Activated CD4-positive, alpha-beta T cell treated with anti-CD3 and anti-CD28 coated beads, Interleukin-2, amount 50 U/mL, for 1 hour (primary cell): ENCODE data around the gene C15orf61.

ENCODE experiments used
- DNase-seq: peaks from one replicate; pipeline ENCODE4 v3.0.0-alpha.2; 2020

Gene C15orf61

DNA sequence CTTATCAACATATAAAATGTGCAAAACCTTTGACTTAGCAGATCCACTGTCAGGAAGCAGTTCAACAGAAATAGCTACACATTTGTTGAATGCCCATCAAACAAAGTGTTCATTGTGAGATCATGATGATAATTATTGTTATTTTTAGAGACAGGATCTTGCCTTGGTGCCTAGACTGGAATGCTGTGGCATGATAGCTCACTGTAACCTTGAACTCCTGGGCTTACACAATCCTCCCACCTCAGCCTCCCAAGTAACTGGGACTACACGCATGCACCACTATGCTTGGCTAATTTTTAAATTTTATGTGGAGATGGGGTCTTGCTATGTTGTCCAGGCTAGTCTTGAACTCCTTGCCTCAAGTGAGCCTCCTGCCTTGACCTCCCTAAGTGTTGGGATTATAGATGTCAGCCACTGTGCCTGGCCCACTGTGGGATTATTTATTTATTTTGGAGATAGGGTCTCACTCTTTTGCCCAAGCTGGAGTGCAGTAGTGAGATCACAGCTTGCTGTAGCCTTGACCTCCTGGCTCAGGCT, 30.3 kb downstream of the C15orf61 start:
- no peak for DNase-seq

DNA sequence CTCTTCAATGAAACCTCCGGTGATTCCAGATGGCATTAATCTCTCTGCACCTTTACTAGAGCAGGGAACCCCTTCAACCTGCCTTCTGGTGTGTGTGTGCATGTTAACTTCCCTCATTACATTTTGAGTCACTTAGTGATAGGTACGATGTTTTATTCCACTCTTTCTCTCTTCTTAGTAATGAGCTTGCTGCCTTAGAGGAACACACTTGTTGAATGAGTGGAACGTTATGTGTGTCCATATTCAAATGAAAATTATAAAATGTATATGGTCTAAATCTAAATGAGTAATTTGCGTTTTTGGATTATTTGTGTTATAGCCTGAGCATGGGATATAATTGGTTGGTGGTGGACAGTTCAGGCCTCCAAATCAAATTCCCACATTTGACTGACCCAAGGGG, 33.6 kb downstream of the C15orf61 start:
- no peak for DNase-seq

DNA sequence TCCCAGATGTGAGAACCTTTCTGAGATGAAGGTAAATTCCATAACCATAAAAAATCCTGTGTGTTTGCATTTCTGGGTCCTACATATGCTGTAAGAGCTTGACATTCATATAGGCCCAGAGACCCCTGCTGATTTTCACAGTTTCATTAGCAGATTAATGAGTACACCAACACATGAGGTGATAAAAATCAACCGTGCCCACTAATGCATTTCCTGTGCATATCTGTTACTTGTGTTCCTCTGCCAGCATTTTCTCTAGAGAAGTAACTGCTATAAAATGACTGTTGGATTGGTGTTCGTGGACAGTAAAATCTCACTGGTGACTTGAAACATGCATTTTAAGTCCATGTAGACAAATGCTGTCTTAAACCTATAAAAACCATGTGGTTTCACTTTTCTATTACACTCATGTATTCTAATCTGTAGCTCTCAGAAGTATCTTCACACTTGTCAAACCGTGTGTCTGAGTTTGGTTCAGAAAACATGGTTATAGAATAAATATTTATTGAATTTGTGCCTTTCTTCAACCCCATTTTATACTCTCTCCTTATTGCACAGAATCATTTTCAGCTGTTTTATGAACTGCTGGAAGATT, 36.1 kb downstream of the C15orf61 start:
- DNase-seq = no peak

DNA sequence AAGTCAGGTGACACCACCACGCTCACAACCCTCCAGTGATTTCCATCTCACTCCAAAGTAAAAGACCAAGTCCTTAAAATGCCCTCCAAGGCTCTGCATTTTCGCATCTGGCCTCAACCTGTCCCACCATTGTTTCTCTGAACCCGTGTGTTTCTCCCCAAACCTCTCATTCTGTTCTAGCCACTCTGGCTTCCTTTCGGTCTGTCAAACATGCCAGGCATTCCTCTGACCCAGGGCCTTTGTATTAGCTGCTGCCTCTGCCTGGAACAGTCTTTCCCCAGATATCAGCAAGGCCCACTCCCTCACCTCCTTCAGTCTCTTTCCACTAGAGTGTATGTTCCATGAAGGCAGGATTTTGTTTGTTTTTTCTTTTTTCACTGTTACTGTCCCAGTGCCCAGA, 37.6 kb downstream of the C15orf61 start:
- DNase-seq = no peak

DNA sequence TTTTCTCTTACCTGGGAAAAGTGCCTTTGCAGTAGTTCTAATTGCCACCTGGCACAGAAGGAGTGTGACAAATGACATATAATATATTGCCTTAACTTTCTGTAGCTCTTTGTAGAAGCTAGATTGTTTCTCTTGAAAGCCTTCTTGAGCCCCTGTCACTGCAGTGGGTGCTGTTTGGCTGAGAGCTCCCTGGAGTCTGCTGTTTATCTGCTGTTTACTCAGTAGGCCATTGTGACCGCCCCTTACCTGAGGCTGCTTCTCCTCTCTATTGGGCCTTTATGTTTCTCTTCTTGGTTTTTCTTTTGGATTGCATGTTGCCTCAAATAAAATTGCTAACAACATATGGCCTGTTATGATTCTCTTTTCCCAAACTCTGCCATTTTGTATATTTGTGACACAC, 38.2 kb downstream of the C15orf61 start:
- DNase-seq = no peak

DNA sequence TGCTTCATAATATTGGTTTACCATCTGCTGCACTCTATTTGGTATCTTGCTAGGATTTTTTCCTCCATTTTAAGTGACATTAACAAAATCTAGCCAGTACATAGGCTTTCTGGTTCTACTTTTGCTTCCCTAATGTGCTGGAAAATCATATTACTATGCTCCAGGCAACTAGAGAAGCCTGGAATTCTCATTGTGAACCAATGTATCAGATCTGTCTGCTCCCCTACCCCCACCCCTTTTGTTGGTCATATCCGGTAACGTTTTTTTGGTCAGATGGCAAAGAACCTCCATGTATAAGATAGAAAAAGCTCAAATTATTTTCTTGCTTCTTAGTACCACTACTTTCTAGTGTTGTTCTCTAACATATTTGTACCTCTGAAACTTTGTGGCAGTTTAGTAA, 38.6 kb downstream of the C15orf61 start:
- no peak for DNase-seq

DNA sequence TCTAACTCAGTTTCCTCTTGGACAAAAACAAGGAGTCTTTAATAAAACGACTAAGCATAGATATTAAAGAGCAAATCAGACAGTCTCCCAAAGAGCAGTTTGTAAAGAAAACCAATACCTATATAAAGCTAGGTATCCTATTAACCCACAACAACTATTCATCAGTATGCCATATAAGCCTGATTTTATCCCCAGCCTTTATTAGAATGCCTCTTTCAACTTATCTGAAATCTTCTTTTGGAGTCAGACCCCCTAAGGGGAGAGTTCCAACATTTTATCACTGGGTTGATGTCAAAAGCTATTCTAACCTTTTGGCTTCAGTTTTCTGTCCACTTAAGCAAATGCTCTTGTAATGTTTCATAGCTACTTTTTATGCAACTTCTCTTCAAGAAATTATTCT, 39.4 kb downstream of the C15orf61 start:
- DNase-seq = no peak

DNA sequence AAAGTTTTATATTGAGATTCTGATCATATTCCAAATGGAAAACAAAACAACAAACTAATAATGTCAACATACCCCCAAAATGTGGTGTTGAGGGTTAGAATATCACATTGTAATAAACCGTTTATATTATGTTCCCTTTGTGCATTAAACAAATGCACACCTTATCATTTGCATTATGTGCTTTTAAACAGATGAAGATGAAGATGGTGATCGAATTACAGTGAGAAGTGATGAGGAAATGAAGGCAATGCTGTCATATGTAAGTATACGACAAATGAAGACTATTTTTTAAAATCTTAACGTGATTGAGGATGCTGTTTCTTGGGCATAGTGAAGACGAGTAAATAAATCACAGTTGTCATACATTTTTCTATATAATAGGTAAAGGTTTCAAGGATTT, 42.2 kb downstream of the C15orf61 start:
- DNase-seq = no peak

DNA sequence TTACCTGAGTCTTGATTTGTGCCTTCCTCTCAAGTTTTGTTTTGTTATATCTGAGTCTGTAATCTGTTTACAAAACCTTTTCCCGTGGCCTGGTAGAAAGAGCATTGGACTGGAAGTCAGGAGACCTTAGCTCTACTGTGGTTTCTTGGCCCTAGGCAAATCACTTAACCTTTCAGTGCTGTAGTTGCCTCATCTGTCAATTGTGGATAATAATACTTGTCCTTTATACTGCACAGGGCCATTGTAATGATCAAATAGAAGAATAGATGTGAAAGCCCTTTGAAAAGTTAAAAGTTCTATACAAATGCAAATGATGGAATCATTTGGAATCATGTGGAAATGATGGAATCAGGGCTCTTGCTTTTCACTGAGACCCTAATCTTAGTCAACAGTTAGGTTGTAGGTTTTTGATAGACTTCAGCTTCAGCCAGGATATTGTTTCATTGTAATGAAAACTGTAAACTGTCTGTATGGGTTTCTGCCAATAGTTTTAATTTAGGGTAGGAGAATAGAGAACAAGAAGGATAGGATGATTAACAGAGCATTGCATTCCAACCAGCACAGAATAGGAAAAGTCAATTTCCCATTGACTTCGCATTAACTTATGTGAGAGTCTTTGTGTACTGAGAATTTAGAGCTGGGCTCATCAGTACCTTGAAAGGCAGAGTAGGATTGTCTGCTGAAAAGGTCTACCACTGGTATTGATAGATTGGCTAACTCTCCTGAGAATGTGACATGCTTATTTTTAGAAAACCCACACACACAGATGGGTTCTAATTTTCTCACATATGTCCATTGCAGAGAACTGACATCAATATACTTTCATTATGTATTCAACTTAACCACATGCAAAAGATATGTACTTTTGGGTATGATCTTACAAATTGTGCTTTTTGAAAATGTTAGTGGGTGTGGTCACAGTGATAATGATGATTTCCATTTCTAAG, 43.4 kb downstream of the C15orf61 start:
- no peak for DNase-seq

DNA sequence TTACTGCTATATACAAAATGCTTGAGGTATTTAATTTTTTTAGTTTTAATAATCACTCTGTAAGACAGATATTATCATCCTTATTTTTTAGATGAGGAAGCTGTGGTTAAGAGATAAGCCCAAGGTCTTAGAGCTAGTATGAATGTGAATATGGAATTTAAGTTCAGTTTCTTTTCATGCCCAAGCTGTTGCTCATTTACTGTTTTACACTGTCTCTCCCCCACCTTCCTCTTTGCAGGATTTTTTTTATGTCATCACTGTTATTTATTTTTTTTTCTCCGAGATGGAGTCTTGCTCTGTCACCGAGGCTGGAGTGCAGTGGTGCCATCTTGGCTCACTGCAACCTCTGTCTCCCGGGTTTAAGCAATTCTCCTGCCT, 44.0 kb downstream of the C15orf61 start:
- no peak for DNase-seq

DNA sequence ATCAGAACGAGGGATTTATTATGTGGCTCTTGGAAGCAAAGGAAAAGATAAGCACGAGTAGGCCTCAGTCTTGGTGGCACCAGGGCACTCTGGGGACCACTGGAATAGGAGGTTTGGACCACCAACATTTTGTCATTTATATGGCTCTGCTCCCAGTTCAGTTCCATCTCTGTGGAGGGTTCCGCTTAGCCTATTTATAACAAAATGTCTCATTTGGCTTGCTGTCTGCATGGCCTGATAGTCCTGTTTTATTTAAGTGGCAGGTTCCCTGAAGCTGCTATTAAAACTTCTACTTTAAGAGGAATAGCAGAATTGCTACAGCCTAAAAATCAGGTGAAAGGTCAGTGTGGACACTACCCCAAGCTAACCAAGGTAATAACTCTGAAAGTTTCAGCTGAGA, 48.7 kb downstream of the C15orf61 start:
- no peak for DNase-seq

DNA sequence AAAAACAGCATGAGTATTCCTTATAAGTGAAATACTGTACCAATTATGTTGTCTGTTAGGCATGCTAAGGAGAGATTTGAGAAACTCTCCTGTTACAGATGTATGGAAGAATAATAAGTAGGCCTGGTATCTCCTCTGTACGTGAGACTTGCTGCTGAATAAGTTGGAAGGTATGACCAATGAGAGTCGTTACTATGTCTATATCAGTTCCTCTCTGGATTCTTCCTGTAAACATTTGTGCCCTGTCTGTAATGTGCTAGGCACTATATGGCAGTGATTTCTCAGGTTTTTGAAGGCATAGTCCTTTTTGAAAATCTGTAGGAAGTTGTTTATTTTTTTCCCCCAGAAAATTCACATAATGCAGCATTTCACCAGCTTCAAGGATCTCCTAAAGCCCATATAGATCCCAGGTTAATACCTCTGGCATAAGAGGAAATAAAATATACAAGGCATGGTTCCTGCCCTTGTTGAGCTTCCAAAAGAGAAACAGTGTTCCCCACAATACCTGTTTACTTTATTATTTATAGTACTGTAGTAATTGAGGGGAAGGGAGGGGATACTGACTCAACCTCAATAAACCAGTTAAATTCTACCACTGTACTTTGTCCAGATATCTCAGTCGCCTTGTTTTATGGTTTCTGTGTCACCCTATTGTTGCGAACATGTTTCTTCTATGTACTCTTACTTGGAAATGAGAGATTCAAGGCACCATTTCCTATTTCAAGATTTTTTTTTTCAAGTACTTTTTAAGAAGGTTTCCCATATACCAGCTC, 50.1 kb downstream of the C15orf61 start:
- DNase-seq = no peak

DNA sequence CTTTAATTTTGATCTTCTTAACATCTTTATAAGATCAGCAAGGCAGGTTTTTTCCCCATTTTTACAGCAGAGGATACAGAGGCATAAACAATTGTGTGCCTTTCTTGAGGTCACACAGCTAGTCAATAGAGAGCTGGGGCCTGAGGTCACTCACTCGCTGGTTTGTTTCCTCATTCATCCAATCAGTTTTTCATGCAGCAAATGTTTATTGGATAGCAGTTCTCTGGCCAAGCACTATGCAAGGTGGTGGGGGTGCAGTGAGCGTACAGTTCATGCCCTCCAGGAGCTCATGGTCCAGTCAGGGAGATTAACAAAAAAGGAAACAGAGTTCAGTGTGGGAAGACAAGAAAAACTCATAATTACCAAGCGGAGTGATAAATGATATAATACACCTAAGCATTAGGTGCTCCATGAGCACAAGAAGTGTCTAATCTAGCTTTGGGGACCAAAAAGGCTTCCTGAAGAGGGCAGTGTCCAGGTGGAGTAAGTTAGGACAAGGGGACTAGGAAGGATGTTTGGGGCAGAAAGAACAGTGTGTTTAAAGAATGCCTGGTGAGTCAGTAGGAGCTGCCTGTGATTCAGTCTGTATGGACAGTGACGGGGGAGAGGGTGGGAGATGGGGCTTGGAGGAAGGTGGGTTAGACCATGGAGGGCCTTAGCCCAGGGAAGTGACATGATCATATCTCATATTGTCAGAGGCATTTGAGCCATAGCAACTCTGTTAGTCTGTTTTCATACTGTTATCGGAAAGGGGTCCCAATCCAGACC, 50.9 kb downstream of the C15orf61 start:
- no peak for DNase-seq

DNA sequence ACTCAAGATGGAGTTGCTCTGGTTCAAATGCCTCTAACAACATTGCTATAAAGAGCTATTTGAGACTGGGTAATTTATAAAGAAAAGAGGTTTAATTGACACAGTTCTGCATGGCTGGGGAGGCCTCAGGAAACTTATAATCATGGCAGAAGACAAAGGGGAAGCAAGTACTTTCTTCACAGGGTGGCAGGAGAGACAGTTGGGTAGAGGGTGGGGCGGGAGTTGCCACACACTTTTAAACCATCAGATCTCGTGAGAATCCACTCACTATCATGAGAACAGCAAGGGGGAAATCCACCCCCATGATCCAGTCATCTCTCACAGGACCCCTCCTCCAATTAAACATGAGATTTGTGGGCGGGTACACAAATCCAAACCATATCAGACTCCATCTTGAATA, 52.3 kb downstream of the C15orf61 start:
- DNase-seq = no peak

DNA sequence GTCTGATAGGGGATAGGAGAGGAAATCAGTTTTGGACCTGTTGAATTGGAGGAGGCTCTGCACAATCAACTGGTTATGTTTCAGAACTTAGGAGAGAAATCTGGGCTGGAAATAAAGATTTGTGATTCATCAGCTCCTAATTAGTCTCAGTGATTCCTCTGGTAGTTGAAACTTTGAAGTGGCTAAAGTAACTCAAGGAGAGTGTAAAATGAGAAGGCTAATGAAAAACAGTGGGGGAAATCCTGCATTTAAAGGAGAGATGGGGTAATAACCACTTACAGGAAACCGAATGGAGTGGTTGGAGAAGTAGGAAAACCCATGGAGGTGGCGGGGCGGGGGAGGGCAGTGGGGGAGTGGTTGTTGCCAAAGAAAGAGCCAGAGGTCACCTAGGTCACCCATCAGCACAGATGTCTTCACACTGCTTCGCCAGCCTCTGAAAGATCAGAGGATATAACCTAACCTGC, 54.1 kb downstream of the C15orf61 start:
- DNase-seq = no peak

DNA sequence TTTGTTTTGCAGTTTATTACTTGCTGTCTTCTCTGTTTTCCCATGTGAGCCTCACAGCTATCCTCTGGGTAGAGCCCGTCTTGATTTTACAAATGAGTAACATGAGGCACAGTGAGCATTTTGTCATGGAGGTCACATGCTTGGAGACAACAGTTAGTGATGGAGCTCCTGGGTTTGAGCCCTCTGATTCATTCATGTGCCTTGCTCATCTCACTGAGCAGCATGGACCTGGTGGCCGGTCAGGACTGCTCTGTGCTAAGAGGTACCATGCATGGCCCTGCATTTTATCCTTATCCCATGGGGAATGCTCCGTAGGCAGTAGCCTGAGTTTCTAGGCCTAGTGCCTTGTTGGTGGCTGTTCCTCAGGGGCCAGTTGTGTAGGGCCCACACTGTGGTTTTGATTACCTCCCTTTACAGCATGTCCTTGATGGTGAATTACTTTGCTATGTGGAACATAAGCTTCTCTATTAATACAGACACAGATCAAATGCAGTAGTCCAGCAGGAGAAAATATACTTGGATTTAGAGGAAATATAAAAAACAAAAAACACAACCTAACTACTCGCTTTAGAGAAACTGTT, 57.2 kb downstream of the C15orf61 start:
- no peak for DNase-seq

DNA sequence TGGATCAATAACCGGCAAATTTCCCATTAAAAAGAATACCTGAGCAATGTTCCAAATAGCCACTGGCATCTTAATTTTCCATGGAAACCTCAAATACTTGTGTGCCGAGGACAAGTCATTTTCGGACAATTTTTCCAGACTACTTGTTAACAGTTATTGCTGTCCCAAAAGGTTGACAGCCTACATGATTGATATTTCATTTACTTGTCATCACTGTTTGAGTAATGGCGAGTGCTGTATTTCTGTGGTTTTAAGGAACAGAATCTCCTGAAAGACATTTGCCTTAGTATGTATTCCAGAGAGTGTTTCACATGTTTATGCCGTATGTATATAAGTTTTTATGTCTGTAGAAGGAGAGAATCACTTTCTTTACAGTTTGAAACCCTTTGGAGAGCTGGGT, 58.2 kb downstream of the C15orf61 start:
- no peak for DNase-seq
